Stimulated activated CD4-positive, alpha-beta T cell treated with anti-CD3 and anti-CD28 coated beads, Interleukin-12 subunit alpha, Interleukin-12 subunit beta, amount 100 ng/mL, for 24 hours (primary cell): ENCODE data around the gene FAM53A.
A peak's percentile ranks its signal among the peaks of the same experiment; 100 is the strongest.

ENCODE experiments used
- DNase-seq, 2 experiments: peaks; one replicate each; pipeline ENCODE4 v3.0.0-alpha.2; 2020; ENCODE audit warnings: low read depth in 2 of 2

FAM53A gene

GRCh38 chr4:1683736-1684505 lies at the start of gene FAM53A:
Gene FAM53A, minus strand, starts transcription at chr4:1684313. Its CDS starts 15,572 bp downstream, at chr4:1668741.
- peak in 1 of 2 experiments; percentile 88 for DNase-seq

- no peak for DNase-seq
Observed at GRCh38 chr4:1732911-1733310, 48.8 kb upstream of the FAM53A start.

GRCh38 chr4:1731180-1731579 lies 47.1 kb upstream of the FAM53A start:
- DNase-seq: no peak

GRCh38 chr4:1730532-1731135 lies 46.5 kb upstream of the FAM53A start:
- no peak for DNase-seq

GRCh38 chr4:1728061-1728980 lies 44.2 kb upstream of the FAM53A start:
- no peak for DNase-seq

GRCh38 chr4:1727117-1728031 lies 43.3 kb upstream of the FAM53A start:
- no peak for DNase-seq

GRCh38 chr4:1726146-1726934 lies 42.2 kb upstream of the FAM53A start:
- peak; percentile 69 to 88 for DNase-seq

- DNase-seq: no peak
Observed at GRCh38 chr4:1725521-1725920, 41.4 kb upstream of the FAM53A start.

- peak; percentile 30 to 37 for DNase-seq
Observed at GRCh38 chr4:1723131-1723801, 39.2 kb upstream of the FAM53A start.

GRCh38 chr4:1722551-1723118 lies 38.5 kb upstream of the FAM53A start:
- no peak for DNase-seq

- DNase-seq: no peak
Observed at GRCh38 chr4:1721666-1722550, 37.8 kb upstream of the FAM53A start.

GRCh38 chr4:1721003-1721665 lies 37.0 kb upstream of the FAM53A start, which contains the start of the genes TACC3 and TMEM129:
Gene TACC3, plus strand, starts transcription at chr4:1721521. Its CDS starts 1,901 bp downstream, at chr4:1723422.
Gene TMEM129, minus strand, starts transcription at chr4:1721323. Its CDS starts 486 bp downstream, at chr4:1720837.
- DNase-seq: peak; percentile 89

- DNase-seq: no peak
Observed at GRCh38 chr4:1720163-1720983, 36.3 kb upstream of the FAM53A start.

- DNase-seq: no peak
Observed at GRCh38 chr4:1718095-1718850, 34.2 kb upstream of the FAM53A start.

GRCh38 chr4:1717129-1718094 lies 33.3 kb upstream of the FAM53A start:
- DNase-seq: no peak
